SIG-M5 treated with dmso at 0.1 percent for 504 hours (cell line): ENCODE measurements around the gene CA10.

Source experiments
- DNase-seq: peaks from one replicate; lab custom pipeline; 2025; ENCODE audit not compliant: unreplicated experiment; lab: John Stamatoyannopoulos, UW

The CA10 gene

GRCh38 chr17:51653878-51654277 is 504.6 kb downstream of the CA10 start:
- no peak for DNase-seq

- no peak for DNase-seq
Observed at GRCh38 chr17:51652529-51652928, 506.0 kb downstream of the CA10 start.

- DNase-seq: no peak
Observed at GRCh38 chr17:51651513-51652298, 506.8 kb downstream of the CA10 start.

GRCh38 chr17:51650772-51651171 is 507.7 kb downstream of the CA10 start:
- DNase-seq: no peak

- DNase-seq: no peak
Observed at GRCh38 chr17:51650202-51650601, 508.3 kb downstream of the CA10 start.

- no peak for DNase-seq
Observed at GRCh38 chr17:51647826-51648225, 510.7 kb downstream of the CA10 start.

- no peak for DNase-seq
Observed at GRCh38 chr17:51647067-51647466, 511.4 kb downstream of the CA10 start.

- DNase-seq: no peak
Observed at GRCh38 chr17:51646539-51646938, 512.0 kb downstream of the CA10 start.

GRCh38 chr17:51645056-51645455 is 513.5 kb downstream of the CA10 start:
- DNase-seq: no peak

GRCh38 chr17:51643702-51644490 is 514.6 kb downstream of the CA10 start:
- no peak for DNase-seq

GRCh38 chr17:51642029-51642428 is 516.5 kb downstream of the CA10 start:
- no peak for DNase-seq

GRCh38 chr17:51640108-51640622 is 518.3 kb downstream of the CA10 start:
- peak; percentile 17 for DNase-seq

GRCh38 chr17:51638971-51639370 is 519.5 kb downstream of the CA10 start:
- DNase-seq: no peak

- DNase-seq: no peak
Observed at GRCh38 chr17:51636291-51636690, 522.2 kb downstream of the CA10 start.

- no peak for DNase-seq
Observed at GRCh38 chr17:51630101-51630671, 528.3 kb downstream of the CA10 start.

- no peak for DNase-seq
Observed at GRCh38 chr17:51629232-51629631, 529.3 kb downstream of the CA10 start.

- no peak for DNase-seq
Observed at GRCh38 chr17:51627779-51628178, 530.7 kb downstream of the CA10 start.

GRCh38 chr17:51618476-51618875 is 540.0 kb downstream of the CA10 start:
- DNase-seq: no peak

- DNase-seq: no peak
Observed at GRCh38 chr17:51617986-51618385, 540.5 kb downstream of the CA10 start.

- no peak for DNase-seq
Observed at GRCh38 chr17:51613255-51613654, 545.3 kb downstream of the CA10 start.

GRCh38 chr17:51612692-51613091 is 545.8 kb downstream of the CA10 start:
- no peak for DNase-seq

- DNase-seq: no peak
Observed at GRCh38 chr17:51611585-51611984, 546.9 kb downstream of the CA10 start.
